Stimulated activated CD8-positive, alpha-beta memory T cell treated with anti-CD3 and anti-CD28 coated beads, Interleukin-4, amount 100 ng/mL, for 24 hours (primary cell): ENCODE measurements around the gene TCERG1L.
"Not testable (repeated sequence)": the region's sequence is repeated elsewhere in the genome, so short reads cannot be mapped to it uniquely, and the experiment has no call there.

Source experiments
- DNase-seq: peaks from one replicate; pipeline ENCODE4 v3.0.0-alpha.2; 2020; ENCODE audit warnings: low read depth

The TCERG1L gene

DNA sequence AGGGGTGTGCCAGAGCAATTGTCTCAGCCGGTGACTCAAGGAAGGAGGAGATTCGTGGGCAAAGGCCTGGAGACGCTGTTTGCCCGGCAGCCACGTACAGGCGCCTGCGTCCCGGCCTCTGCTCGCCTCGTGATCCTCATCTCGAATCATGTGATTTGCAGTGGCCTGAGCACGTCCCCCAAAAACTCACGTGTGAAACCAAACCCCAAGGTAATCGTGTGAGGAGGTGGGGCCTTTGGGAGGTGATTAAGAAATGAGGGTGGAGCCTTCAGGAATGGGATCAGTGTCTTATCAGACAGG lies 226.8 kb downstream of the TCERG1L start:
- no peak for DNase-seq

DNA sequence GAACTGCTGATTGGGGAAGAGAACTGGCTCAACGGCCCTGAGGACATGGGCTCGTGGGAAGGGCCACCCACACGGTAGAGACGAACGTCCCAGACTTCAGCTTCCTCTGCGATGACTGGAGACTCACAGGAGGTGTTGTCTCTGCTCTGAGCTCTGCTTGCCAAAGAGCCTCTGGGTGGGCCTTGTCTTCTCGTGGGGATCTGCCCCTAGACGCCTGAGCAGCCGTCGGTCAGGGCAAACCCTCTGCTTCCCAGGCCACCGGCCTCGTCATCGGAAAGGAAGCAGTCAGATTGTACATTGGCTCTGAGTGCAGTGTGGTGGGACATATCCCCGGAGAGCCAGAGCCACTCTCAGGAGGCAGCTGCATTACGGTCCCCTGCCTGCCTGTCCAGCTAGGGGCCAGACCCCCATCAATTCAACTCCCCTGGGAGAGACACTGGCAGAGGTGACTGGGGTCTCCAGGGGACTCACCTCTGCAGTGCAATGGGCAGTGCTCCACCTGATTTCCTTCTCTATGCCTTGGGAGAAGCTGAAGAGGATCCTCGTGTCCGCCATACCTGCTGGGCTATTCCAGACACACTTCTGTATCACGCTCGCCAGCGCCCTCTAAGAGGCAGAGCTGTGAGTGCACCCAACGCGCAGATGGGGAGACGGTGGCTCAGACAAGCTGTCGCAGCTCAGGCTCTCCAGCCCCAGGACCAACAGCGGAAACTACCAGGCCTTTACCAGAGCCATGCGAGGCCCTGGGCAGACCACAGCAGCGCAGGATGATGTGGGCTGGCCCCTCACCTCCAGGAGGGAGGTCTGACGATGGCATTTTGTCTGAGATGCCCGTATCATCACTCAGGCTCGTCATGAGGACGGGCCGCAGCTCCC lies 227.4 kb downstream of the TCERG1L start:
- DNase-seq, result no peak

DNA sequence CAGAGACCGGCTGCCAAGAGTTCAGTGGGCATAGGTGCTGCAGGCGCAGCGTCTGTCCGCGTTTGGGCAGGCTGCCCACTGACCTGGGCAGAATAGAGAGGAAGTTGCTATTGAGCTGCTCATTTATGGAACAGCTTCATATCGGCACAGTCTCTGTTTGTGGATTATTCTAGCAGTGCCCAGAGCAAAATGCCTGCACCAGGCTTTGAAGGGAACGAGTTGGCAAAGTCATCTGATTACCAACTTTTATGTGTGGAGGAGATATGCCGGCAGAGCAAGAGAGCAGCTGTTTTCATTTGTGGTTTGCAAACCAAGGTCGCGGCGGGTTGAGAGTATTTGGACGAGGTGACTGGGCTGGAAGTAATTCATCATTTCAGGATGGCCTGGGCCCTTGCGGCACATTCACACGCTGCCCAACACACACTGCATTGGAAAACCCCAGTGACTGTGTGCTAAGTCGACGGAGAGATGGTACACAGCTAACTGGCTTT lies 228.5 kb downstream of the TCERG1L start:
- no peak for DNase-seq

DNA sequence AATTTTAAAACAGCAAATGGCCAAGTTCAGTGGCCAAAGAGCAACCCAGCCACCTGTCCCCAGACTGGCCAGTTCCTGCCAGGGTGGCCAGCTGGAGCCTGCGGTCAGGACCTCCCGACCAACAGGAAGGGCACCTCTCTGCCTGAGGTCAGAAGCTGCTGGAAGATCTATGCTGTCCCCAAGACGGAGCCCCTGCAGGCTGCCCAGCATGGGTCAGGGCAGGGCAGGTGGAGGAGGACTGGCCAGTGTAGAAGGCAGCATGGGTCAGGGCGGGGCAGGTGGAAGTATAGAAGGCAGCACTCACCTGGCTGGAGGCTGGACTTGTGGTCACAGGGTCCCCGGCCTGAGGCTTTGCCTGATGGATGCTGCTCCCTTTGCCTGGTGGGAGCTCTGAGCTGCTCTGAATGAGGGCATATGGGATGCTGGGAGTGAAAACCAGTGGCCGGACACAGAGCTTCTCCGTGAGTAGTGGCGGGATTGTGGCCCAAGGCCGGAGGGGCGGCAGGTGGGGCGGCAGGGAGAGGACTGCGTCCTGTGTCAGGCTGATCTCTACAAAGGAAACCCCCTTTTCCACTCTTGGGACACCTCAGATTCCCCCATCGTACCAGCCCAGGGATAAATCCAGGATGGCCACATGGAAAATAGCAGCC lies 229.2 kb downstream of the TCERG1L start:
- no peak for DNase-seq

DNA sequence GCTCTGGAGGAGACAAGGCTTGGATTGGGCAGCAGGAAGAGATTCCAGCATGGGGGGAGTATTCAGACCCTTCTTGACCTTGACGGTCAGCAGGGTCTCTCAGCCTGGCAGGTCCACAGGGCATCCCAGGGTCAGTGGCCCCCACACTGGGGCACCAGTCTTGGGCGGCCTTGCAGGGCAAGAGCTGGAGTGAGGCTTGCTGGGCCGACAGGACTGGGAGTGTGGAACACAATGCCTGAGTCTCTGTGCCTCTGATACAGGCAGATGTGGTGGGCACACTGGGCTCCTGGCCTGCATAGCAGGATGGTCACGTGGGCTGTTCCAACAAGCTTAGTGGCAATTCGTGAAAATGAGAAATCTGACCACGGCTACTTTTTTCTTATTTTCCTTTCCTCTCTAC lies 229.7 kb downstream of the TCERG1L start:
- DNase-seq, result no peak

DNA sequence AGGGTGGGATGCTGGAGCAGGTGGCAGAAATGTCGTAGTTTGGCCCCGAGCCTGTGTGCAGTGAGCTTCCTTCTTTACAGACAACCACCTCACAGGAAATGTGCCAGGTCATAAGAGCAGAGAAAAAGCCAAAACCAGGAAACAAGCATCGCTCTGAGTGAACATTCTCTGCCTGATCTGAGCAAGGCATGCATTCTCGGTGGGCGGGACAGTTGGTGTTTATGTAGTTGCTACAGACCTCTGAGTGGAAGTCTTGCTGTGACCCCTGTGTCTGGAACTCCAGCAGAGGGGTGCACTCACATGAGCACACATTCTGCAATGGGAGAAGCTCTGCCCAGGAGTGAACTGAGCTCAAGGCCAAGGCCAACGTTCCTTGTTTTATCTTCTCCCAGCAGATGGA lies 230.1 kb downstream of the TCERG1L start:
- DNase-seq, result no peak

DNA sequence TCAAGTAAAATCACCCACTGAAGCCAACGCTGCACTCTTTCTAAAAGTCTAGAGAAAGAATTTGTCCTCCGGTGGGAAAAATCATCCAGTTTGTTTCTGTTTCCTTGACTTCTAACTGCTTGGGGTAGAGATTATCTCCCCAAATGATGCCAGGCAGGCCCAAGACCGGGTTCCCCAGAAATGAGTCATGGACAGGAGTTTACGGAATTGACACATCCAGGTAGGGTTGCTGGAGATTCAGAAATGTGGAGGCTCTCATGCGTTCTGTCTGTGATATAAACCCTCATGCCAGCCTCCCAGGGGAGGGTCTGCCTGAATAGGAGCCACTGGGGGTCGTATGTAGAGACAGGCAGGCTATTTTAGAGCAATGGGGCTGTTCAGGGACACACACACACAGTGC lies 230.9 kb downstream of the TCERG1L start:
- DNase-seq, result no peak

DNA sequence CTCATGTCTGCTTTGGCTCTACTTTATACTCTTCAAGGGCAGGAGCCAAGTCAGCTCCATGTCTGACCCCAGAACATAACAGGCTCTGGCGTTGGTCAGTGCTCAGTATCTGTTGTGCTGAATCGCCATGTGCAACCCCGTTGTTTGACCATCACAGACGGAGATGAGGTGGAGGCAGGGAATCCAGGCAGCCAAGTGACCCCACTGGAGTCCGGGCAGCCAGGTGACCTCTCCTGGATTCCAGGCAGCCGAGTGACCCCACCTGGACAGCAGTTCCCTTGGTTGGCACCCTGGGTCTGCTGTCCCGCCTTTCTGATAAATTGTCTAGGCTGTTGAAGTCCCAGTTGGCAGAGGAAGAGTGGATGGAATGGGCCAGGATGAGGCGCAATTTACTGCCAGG lies 232.2 kb downstream of the TCERG1L start:
- no peak for DNase-seq

DNA sequence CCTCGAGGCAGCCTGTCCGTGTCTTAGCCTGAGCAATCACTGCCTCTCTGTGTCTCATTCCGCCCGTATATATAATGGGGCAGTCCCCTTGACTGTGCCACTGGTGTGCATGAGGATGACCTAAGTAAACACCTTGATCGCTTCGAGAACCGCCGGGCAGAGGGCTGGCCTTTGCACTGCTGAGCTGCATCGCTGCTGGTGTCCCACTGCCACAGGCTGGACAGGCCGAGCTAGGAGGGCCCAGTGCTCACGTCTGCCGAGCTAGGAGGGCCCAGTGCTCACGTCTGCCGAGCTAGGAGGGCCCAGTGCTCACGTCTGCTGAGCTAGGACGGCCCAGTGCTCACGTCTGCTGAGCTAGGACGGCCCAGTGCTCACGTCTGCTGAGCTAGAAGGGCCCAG lies 232.6 kb downstream of the TCERG1L start:
- DNase-seq, result not testable (repeated sequence)

DNA sequence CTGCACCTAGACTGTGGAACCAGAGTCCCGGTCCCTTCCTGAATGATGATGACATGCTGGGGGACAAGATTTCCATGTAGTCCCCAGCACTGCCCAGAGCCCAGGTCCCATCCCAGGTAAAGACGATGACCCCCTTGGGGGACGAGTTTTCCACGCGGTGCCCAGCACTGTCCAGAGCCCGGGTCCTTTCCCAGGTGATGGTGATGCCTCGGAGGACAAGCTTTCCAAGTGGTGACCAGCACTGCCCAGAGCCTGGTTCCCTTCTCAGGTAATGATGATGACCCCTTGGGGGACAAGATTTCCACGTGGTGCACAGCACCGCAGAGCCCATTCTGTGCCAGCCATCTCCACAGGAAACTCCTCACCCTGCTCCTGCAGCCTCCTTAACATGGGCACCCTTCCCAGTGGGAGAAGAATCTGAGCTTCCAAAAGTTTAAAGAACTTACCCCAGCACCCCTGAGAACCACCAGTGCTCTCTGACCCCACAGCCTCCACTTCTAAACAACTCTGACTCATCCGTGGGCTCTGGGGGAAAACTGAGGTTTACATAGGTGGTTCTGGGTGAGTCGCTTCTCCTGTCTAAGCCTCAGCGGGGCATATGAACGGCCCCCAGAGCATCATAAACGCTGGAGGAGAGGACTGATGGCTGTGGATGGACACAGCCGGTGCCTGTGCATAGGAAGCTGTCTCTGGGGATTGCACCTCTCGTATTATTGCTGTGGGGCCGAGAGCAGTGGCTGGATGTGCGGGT lies 233.2 kb downstream of the TCERG1L start:
- DNase-seq, result no peak

DNA sequence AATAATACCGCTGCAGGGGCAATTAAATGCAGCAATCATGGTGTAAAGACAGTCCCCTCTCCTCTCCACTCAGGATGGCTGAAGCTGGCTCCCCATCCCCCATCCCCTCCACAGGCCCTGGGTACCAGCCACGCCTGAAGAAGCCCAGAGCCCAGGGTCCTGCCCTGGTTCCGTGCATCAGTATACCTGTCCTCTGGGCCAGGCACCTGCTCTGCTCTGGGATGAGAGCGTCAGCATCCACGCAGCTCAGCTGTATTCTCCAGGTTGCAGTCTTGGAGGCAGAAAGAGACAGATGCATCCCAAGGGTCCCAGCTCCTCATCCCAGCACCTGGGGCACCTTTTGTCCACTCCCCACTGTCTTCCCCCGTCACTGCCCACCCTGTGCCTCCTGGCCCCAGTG lies 233.8 kb downstream of the TCERG1L start:
- DNase-seq, result no peak

DNA sequence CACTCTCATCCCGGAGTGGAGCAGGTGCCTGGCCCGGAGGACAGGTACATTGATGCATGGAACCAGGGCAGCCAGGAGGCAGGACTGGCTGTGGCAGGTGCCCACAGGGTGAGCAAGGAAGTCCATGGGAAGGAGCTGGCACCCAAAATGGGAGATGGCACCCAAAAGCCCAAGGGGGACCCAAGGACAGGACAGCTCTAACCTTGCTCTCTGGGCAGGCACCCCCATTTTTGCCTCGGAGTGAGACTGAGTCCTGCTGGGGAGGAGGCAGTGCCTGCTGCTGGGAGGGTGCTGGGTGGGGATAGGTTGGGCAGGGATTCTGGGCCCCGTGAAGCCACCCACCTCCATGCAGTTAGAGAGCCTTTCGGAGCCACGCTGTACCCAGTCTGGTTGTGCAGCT lies 234.5 kb downstream of the TCERG1L start:
- DNase-seq, result no peak

DNA sequence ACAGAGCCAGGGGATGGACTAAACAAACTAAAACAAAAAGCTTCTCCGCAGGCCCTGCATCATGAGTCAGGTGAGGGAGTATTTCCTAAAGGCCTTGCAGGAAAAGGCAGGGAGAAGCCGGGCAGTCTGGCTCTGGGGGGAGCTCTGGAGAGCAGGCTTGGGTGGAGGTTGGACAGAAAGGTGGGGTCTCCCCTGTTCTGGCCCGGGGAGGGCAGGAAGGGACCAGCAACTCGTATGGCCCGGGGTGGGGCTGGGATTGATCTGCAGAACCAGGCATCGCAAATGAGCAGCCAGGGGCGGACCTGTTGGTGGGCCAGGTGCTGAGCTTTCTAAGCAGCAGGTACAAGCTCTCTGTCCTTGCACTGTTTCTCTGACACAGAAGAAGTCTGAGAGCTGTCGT lies 235.2 kb downstream of the TCERG1L start:
- no peak for DNase-seq

DNA sequence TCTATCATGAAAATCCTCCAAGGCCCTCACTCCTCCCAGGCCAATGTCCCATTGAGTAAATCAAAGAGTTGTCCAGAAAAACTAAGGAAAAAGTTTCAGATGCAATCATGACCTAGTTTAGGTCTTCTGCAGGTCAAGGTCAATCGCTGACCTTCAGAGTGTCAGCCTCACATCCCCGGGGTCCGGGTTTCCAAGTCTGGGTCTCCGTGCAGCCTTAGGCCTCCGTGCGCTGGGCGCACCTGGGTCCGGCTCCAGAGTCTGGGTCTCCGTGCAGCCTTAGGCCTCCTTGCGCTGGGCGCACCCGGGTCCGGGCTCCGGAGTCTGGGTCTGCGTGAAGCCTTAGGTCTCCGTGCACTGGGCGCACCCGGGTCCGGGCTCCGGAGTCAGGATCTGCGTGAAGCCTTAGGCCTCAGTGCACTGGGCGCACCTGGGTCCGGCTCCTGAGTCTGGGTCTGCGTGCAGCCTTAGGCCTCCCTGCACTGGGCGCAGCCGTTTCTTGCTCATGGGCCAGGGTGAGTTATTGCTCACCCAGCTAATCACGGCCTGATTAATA lies 236.2 kb downstream of the TCERG1L start:
- no peak for DNase-seq

DNA sequence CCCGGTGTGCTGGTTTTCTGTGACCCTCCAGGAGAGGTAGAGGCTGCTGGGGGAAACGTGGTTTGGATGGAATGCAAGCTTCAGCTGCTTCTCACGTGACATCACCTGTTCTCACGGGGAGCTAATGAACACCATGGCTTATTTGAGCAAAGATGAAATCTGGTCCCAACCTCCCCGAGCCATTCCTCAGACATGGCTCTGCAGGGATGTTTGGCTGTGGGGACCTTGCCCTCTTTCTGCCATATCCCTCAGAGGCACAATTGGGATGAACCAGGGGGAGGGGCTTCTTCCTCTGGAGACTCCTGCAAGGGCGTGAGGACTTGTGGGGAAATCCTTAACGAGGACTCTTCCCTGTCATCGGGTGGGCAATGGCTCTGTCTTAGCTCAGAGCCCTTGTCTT lies 236.8 kb downstream of the TCERG1L start:
- no peak for DNase-seq

DNA sequence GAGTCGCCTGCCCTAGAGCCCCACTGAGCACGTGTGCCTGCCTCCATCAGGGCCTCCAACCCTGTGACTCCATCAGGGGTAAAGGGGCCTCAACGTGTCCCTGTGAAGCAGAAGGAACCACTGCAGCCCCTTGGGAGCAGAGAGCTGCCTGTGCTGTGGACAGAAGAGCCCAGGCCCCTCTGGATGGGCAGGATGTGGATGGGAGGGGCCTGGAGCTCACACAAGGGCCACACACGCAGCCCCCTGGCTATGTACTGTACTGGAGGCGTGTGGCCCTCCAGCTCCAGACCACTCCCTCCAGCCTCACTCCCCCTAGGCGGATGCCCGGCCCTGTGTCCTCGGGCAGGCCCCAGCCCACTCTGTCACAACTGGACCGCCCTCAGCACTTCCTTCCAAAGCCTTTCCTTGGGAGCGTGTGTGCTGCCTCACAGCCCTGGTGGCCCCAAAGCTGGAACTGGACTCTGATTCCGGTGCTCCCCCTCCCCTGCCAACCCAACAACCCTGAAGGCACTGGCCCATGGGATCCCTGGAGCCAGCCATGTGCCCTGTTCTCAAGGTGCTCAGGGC lies 238.0 kb downstream of the TCERG1L start:
- DNase-seq, result no peak

DNA sequence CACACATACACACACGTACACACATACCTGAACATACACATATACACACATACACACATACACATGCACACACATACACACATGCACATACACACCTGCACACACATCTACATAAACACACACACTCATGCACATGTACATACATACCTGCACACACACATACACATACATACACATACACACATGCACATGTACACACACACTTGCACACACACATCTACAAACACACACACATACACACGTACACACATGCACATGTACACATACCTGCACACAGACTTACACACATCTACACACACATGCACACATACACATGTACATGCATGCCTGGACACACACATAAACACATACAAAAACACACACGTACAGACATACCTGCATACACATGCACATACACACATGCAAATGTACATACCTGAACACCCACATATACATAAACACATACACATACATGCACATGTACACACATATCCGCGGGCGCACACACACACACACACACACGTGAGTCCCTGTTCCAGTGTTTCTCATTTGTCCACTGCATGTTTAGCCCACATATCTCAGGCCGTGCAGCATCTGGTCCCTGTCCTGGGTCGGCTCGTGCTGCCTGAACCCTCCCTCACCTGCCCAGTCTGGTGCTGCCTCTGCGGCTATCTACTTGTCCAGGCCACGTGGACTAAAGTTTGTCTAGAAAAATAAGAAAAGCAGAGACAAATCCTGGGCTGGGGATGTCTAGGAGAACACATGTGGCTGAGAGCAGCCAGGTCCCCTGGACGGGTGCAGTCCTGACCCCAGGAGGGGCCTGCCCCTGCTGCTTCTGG lies 238.7 kb downstream of the TCERG1L start:
- no peak for DNase-seq

DNA sequence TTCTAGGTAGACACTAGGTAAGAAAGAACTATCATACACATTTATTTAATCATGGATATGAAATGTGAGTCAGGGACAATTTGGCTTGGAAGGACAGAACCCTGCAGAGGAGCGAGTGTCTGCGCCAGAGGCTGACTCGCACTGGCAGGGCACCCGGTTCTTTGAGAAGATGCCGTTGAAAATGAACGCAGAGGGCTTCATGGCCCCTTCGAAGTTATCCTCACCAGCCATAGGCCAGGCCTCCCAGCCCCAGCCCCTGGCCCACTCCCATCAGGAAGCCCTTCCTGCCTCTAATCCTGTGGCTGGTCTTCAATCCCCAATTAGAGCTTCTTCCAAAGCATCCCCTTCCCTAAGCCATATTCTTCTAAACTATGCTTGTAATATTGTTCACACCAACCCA lies 239.8 kb downstream of the TCERG1L start:
- no peak for DNase-seq

DNA sequence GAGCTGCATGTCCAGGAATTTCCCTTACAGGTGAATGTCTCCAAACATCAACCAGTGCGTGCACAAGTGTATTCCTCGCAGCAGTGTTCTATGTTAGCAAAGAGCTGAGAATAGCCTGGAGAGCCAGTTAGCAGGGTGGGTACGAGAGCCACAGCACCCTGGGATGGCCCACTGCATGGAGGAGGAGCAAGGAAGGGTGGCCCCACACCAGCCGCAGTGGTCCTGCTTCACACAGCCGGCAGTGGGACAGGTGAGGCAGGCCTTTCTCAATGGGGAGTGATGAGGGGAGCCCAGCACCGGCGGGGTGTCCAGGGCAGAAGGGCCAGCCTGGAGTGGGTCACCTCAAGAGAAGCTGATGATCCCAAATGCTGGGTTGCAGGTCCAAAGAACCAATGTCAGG lies 240.7 kb downstream of the TCERG1L start:
- DNase-seq, result no peak

DNA sequence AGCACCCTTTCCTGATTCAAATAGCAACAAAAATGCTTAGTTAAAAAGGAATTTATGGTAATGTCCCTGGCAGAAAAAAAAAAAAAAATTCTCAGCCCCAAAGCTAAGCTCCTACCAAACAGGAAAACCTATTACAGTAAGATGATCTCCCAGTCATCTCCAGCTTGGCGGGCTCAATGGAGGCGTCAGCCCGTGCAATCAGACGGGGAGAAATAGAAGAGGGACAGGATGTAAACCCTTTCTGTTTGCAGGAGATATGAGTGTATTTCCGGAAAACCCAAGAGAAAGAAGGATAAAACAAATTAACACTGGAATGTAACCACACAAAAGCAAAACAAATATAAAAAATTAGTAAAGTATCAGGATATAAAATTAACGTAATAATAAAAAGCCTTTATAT lies 242.8 kb downstream of the TCERG1L start:
- DNase-seq, result no peak

DNA sequence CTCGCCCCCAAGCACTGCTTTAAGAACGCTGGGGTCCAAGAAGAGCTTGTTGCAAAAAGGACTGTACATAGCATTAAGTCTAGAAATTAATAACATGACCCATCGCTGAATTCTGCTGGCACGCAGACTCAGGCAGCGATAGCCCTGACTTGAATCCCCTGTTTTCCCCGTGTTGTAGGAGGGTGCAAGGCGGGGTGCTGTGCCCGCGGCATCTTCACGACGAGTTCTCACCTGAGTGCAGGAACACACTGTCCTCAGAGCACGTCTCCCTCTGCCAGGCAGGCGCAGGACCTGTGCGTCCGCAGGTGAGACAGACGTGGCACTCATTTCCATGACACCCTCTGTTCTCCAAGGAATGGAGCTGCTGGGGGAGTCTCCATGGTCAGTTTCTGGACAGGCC lies 243.2 kb downstream of the TCERG1L start:
- no peak for DNase-seq

DNA sequence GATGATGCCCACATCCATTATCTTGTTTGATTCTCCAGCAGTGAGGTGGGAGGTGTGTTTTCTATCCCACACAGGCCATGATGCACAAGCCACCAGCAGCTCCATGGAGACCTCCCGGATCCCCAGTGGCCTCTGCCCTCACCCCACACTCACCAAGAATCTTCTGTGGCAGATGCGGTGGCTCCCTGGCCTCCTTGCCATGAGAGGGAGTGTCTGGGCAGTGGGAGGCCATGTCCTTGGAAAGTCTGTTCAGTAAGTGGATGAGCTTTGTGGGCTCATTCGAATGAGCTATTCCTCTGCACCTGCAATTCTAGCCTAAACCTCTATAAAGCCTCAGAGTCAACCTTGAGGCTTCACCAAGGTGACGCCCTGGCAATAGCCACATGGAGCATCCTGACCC lies 243.8 kb downstream of the TCERG1L start:
- DNase-seq, result no peak
